H1 (cell line): ENCODE data around the gene BRCC3. TPM values are rescaled to one million over a fixed set of nuclear protein-coding genes. Genes with fewer than 3 reads are reported as not detected.

Experiments used
- FOSL1 ChIP-seq: IDR thresholded peaks from 2 replicates; pipeline ENCODE4 v1.6.1; 2011; ENCODE audit warnings: mild to moderate bottlenecking, low read depth, low read length, moderate library complexity; ENCODE audit not compliant: insufficient read depth
- JUN ChIP-seq: IDR thresholded peaks from 2 replicates; pipeline ENCODE4 v1.6.1; 2011; ENCODE audit warnings: low read depth, mild to moderate bottlenecking, improper control_type of control experiment, low read length
- polyA plus RNA-seq, 7 experiments: library from polyadenylated mRNA; depleted of rRNA in 3 of 7; stranded (reverse) in 5 of 7; unstranded in 2 of 7; fragments of >200 nt in 5 of 7; fragments of 200-250 nt in 2 of 7; gene quantifications; 1 replicate in 5 of 7; 2 replicates in 1 of 7; 4 replicates in 1 of 7; pipeline versions ENCODE4 v1.2.1 to v1.2.3, GENCODE V29; 2011 to 2013; ENCODE audit warnings: missing spikeins in 2 of 7, mixed read lengths in 2 of 7
- total RNA-seq: library from RNA; stranded (reverse); fragmentation: NEBNext Ultra II Directional; extraction: Animal tissue kit (Norgen Biotek cat#: 25700); gene quantifications from 2 replicates; pipeline ENCODE4 v1.2.1, GENCODE V29; 2021

The BRCC3 gene
- total and polyA plus RNA-seq, 2 of the 8 experiments (the other 6 are each of a cell fraction or from before 2014, with no cell fraction given), result 13.1 to 23.2 TPM

DNA sequence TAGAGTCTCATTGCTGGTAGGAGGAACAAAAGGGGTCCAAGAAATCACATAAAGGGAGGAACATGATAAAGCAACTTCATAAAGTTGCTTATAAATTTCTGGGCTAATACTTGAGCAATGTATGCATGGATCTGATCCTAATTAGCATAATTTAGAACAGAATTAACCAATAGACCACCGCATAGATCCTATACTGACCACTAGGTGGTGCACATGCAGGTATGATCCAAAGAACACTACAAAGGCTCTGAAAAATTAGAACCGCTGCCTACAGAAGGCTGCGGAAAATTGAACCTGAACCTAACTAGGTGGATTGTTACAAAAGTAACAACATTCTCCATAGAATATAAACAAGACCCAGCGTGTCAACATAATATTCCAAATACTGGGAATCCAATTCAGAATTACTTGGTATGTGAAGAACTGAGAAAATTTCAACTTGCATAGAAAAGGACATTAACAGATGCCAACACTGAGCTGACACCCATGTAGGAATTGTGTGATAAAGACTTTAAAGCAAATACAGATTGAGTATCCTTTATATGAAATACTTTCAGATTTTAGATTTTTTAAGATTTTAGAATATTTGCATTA, 23.3 kb downstream of the BRCC3 start (continued):
- TF ChIP-seq FOSL1 (no peak), JUN (no peak)
